GM19328 (cell line): ENCODE data around the gene MBTD1.
A peak's percentile ranks its signal among the peaks of the same experiment; 100 is the strongest.
"Not testable (repeated sequence)": the region's sequence is repeated elsewhere in the genome, so short reads cannot be mapped to it uniquely, and the experiment has no call there.

Source experiments
- ATAC-seq: cut with Tn5 transposase; IDR thresholded peaks from one replicate; pipeline ENCODE4 v1.9.1; 2021; ENCODE audit warnings: mild to moderate bottlenecking, moderate library complexity; ENCODE audit not compliant: unreplicated experiment

The MBTD1 gene

GRCh38 chr17:51256101-51256500, 3.7 kb downstream of the MBTD1 start:
- ATAC-seq: no peak

DNA sequence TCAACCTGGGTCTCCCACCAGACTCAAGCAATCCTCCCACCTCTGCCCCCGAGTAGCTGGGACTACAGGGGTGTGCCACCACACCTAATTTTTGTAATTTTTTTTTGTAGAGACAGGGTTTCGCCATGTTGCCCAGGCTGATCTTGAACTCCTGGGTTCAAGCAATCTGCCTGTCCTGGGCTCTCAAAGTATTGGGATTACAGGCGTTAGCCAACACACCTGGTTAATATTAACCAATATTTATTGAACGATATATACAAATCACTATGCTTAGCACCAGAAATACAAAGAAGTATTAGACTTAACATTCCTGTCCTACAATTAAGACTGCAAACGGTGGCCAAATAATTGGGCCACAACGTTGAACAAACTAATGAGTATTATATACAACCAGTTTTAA, 4.2 kb downstream of the MBTD1 start:
- ATAC-seq: no peak

DNA sequence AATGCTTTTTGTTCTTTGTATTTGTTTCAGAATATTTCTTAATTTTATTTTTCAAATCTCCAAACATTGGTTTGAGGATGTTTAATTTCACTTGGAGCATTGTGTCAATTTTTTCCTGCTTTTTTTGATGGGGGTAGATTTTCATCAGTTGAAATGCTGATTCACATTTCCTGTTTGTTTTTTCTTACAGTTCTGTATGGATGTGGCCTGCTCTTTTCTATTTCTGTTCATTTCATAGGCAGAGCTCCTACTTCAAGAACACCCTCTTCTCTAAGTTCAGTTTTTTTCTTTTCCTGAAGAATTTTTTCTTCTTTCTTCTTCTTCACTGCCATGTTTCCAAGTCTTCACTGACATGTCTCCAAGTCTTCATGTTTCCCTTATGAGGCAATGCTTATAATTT, 8.8 kb downstream of the MBTD1 start:
- ATAC-seq: no peak

- ATAC-seq: no peak
Measured at GRCh38 chr17:51250314-51250840, 9.5 kb downstream of the MBTD1 start.

- ATAC-seq: no peak
Measured at GRCh38 chr17:51245535-51245934, 14.3 kb downstream of the MBTD1 start.

DNA sequence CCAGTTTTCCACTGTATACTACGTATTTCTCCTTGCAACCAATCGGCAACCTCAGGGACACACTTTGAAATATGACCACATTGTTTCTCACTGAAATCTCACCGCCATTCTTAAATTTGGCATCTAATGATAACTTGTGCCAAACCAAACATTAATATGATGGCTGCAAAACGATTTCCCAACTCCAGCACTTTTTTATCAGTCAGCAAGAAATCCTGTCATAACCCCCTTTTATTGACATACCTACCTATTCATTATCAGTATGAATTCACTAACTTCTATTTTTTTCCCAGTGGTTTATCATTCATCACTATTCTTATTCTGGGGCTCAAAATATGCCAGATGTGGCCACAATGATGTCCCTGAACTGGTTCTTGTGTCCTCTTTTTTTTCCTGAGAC, 15.8 kb downstream of the MBTD1 start:
- ATAC-seq: no peak

GRCh38 chr17:51240275-51240674, 19.6 kb downstream of the MBTD1 start:
- ATAC-seq: no peak

DNA sequence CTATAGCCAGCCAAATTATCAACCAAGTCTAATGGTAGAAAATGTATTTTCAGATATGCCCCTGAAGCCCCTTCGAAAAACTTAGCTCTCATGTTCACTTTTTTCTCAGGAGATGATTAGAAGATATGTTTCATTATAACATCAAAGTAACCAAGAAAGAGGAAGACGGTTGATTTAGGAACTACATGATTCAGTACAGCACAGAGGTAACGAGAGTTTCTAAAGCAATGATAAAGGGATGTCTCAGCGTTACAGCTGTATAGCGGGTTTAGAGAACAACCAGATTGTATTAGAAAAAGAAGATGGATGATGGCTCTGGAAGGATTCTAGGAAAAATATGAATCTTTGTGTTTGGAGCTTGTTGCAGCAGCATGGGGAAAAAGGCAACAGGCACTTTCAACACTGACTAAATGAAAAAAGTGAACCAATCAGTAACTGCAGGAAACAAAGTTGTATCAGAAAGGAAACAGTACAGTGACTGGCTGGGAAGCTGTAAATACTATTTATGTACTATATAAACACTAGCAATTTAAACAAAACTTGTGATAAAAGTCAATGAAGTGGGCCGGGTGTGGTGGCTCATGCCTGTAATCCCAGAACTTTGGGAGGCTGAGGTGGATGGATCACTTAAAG, 21.5 kb downstream of the MBTD1 start:
- peak; percentile 78 for ATAC-seq

GRCh38 chr17:51234162-51234561, 25.7 kb downstream of the MBTD1 start:
- ATAC-seq: no peak

GRCh38 chr17:51231999-51232398, 27.9 kb downstream of the MBTD1 start:
- ATAC-seq: no peak

- ATAC-seq: no peak
Measured at GRCh38 chr17:51230306-51230705, 29.5 kb downstream of the MBTD1 start.

DNA sequence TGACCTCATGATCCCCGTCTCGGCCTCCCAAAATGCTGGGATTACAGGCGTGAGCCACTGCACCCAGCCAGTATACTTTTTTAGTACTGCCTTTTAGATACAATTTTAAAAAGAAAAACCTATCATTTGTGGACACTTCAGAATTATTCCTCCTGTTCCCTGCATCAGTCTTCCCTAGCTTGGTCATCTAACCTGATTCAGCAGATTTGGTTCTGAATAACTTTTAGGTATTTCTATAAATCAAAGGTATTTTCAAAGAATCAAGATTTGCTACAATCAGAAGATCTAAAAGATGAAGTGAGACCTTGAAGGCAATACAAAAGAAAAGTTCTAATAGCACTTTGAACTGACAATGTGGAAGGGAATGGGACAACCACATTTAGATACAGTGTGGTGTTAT, 30.0 kb downstream of the MBTD1 start:
- no peak for ATAC-seq

GRCh38 chr17:51228161-51228560, 31.7 kb downstream of the MBTD1 start:
- no peak for ATAC-seq

DNA sequence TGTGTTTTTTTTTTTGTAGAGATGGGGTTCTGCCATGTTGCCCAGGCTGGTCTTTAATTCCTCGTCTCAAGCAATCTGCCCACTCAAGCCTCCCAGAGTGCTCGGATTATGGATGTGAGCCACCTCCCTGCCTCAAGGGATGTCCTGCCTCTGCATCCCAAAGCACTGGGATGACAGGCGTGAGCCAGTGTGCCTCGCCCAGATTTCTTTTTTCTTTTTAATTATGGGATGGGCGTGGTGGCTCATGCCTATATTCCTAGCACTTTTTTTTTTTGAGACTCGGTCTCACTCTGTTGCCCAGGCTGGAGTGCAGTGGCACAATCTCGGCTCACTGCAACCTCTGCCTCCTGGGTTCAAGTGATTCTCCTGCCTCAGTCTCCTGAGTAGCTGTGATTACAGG, 34.3 kb downstream of the MBTD1 start:
- not testable (repeated sequence) for ATAC-seq

DNA sequence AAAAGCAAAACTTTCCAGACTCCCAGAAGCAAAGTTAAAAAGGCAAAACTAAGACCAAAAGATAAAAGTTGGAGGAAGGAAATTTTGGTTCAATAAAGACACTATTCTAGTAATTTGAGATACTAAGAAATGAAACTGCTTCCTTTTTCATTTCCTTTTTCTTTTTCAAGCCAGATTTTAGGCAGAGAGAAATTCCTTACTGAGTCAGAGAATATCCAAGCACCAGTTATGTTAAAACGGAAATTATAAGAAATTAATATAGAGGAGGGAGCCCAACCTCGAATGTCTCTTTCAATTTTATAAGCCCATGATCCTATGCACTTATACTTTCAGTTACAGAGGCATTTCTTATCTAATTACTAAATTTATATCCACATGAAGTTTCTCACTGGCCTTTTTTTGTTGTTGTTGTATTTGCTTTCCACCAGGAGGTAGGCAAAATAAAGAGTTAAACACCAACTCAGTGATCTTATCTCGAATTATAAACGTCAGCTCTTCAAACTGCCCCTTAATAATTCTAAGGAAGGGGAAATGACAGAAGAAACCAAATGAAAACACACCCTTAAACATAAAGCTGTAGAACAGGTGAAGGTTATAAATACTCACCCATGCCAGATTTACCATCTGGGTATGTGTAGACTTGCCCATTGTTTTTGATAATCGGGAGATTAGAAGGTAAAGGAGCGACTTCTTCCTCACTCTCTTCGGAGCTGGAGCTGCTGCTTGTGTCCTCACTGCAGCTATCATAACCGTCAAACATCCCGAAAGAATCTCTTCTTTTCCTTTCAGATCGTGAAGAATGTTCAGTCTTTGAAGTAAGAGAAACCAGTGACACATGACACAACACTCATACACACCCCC, 35.2 kb downstream of the MBTD1 start:
- no peak for ATAC-seq

DNA sequence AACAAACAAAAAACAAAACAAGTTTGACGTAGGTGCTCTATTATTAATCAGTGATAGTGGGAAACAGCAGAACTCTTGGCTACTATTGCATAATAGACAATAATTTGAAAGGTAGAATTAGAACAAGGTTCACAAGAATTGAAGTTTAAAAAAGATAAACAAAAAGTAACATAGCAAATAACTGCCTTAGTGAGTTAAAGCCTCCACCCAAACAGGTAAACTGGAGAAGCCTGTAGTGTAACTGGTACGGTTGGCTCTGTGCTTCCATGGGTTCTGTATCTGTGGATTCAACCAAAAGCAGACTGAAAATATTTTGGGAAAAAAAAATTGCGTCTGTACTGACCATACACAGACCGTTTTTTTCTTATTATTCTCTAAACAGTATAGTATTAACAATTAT, 38.5 kb downstream of the MBTD1 start:
- ATAC-seq: no peak

GRCh38 chr17:51217946-51218345, 41.9 kb downstream of the MBTD1 start:
- ATAC-seq: no peak

GRCh38 chr17:51214920-51215319, 44.9 kb downstream of the MBTD1 start:
- ATAC-seq: no peak

GRCh38 chr17:51203838-51204237, 56.0 kb downstream of the MBTD1 start:
- ATAC-seq: no peak

DNA sequence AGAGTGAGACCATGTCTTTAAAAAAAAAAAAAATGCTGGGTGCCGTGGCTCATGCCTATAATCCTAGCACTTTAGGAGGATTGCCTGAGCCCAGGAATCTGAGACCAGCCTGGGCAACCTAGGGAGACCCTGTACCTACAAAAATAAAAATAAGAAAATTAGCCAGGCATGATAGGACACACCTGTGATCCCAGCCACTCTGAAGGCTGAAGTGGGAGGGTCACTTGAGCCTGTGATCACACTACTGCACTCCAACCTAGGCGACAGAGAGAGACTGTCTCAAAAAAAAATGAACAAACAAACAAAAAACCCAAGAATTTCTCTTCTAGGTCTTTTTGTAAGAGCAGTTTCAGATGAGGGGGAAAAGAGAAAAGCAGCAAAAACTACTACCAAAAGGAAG, 59.0 kb downstream of the MBTD1 start:
- ATAC-seq: no peak

- ATAC-seq: no peak
Measured at GRCh38 chr17:51200295-51200694, 59.6 kb downstream of the MBTD1 start.

- no peak for ATAC-seq
Measured at GRCh38 chr17:51197754-51198153, 62.1 kb downstream of the MBTD1 start.
